ENCODE data around the gene KLHL11. TPM values are rescaled to one million over a fixed set of nuclear protein-coding genes. Genes with fewer than 3 reads are reported as not detected.
A peak's percentile ranks its signal among the peaks of the same experiment; 100 is the strongest.

The KLHL11 gene
- total and polyA plus RNA-seq, 10 of the 15 experiments (the other 5 are each of a cell fraction or from before 2014, with no cell fraction given): 0.07 to 17.2 (median 10.1) TPM

GRCh38 chr17:41885733-41886132 lies 20.5 kb upstream of the KLHL11 start:
- H2AFZ ChIP-seq (ENCODE audit: control insufficient read depth, low read depth, low read length): no peak overlapping the region
- no peaks in the 10 kb centered on the region for H3K9me3 ChIP-seq (replicated peaks; ENCODE audit: control insufficient read depth, insufficient read depth, low read length)
- CTCF ChIA-PET: no interaction called here
- peaks cover 24 to 38% of the 10 kb centered on the region in 2 experiments for H3K36me3 ChIP-seq (ENCODE audit: control insufficient read depth in 2 of 2, insufficient read depth in 2 of 2, low read length in 1 of 2)
- H3K79me2 ChIP-seq (ENCODE audit: control insufficient read depth, insufficient read depth, low read length): no peaks in the 10 kb centered on the region
- no peak for DNase-seq (ENCODE audit: low read depth, low spot score)
- no peak for ATAC-seq
- SMC1A ChIA-PET (ENCODE audit: uncharacterized antibody, unreplicated experiment): no interaction called here
- H3K9ac ChIP-seq (ENCODE audit: control insufficient read depth, insufficient read depth, low read length): no peak overlapping the region
- WGBS (ENCODE audit: insufficient coverage, insufficient replicate concordance, low lambda C conversion rate, missing lambda C conversion rate): 88% methylated on average over 6 of the region's 6 CpGs
- POLR2A ChIA-PET: no interaction called here
- in situ Hi-C loops (cut with MboI): no loop called here
- RAD21 ChIA-PET (ENCODE audit: unreplicated experiment): no interaction called here
- no peak overlapping the region for H3K4me2 ChIP-seq (ENCODE audit: control insufficient read depth, insufficient read depth)
- H3K4me1 ChIP-seq (ENCODE audit: control insufficient read depth, insufficient read depth, low read length): no peaks in the 10 kb centered on the region
- H3K4me3 ChIP-seq: no peak overlapping the region
- no TSS peak for BruUV-seq (replicated peaks)
- FAIRE-seq: no peak
- intact Hi-C loops (cut with micrococcal nuclease; ENCODE audit: unreplicated experiment): loop anchor here (1.0 kb wide), 1 partner anchor 147 kb away; no protein-coding TSS in a partner anchor
- no peak for TF ChIP-seq YY1 (IDR thresholded peaks at IDR 0.05; ENCODE audit: low read depth, low read length)
- no peak for TF ChIP-seq EP300 (IDR thresholded peaks at IDR 0.05; ENCODE audit: borderline replicate concordance in 1 of 2, control insufficient read depth in 1 of 2, low read depth in 2 of 2, low read length in 2 of 2)
- TF ChIP-seq MTA2 (IDR thresholded peaks at IDR 0.05; ENCODE audit: low read depth): no peak
- no peak for TF ChIP-seq SIX5 (IDR thresholded peaks at IDR 0.05; ENCODE audit: low read depth, low read length, severe bottlenecking)
- no peak for TF ChIP-seq EZH2 (IDR thresholded peaks at IDR 0.05; ENCODE audit: borderline replicate concordance, control insufficient read depth, low read depth, low read length)
- TF ChIP-seq SREBF2 (IDR thresholded peaks at IDR 0.05; ENCODE audit: low read length): no peak
- TF ChIP-seq KAT2A (conservative IDR thresholded peaks at IDR 0.05; ENCODE audit: control insufficient read depth, low read depth, low read length): no peak
- TF ChIP-seq IKZF1 (conservative IDR thresholded peaks at IDR 0.05): no peak
- TF ChIP-seq MYB (IDR thresholded peaks at IDR 0.05; ENCODE audit: borderline replicate concordance, low read depth, low read length): no peak
- no peak for TF ChIP-seq FOXK2 (IDR thresholded peaks at IDR 0.05)
- peak; percentile 46 for TF ChIP-seq RAD21 (IDR thresholded peaks at IDR 0.05; ENCODE audit: insufficient read depth, low read depth, low read length)
- peak; percentile 18 to 47 (median 33); a peak in 4 of 6 replicates for TF ChIP-seq CTCF (IDR thresholded peaks at IDR 0.05 in 2 of 3, conservative IDR thresholded peaks at IDR 0.05 in 1 of 3; ENCODE audit: control insufficient read depth in 2 of 3, extremely low read depth in 1 of 3, insufficient read depth in 1 of 3, low read depth in 3 of 3, low read length in 3 of 3)
- no peak for TF ChIP-seq CBFB (IDR thresholded peaks at IDR 0.05; ENCODE audit: low read depth)
- no peaks in the 10 kb centered on the region for H3K27me3 ChIP-seq (replicated peaks in 1 of 2; ENCODE audit: control insufficient read depth in 2 of 2, insufficient read depth in 2 of 2, low read length in 1 of 2)
- no peaks in the 10 kb centered on the region for H4K20me1 ChIP-seq (ENCODE audit: control insufficient read depth, insufficient read depth)
- no peak overlapping the region for H3K27ac ChIP-seq (ENCODE audit: control insufficient read depth, insufficient read depth)
